H1 (cell line): ENCODE measurements around the gene RBM19. TPM values are rescaled to one million over a fixed set of nuclear protein-coding genes. Genes with fewer than 3 reads are reported as not detected.

ENCODE experiments used
- RFX5 ChIP-seq: IDR thresholded peaks from 2 replicates; pipeline ENCODE4 v1.6.1; 2011; ENCODE audit warnings: low read depth, low read length, improper control_type of control experiment, borderline replicate concordance
- polyA plus RNA-seq, 7 experiments: library from polyadenylated mRNA; depleted of rRNA in 3 of 7; stranded (reverse) in 5 of 7; unstranded in 2 of 7; fragments of >200 nt in 5 of 7; fragments of 200-250 nt in 2 of 7; gene quantifications; 1 replicate in 5 of 7; 2 replicates in 1 of 7; 4 replicates in 1 of 7; pipeline versions ENCODE4 v1.2.1 to v1.2.3, GENCODE V29; 2011 to 2013; ENCODE audit warnings: missing spikeins in 2 of 7, mixed read lengths in 2 of 7
- total RNA-seq: library from RNA; stranded (reverse); fragmentation: NEBNext Ultra II Directional; extraction: Animal tissue kit (Norgen Biotek cat#: 25700); gene quantifications from 2 replicates; pipeline ENCODE4 v1.2.1, GENCODE V29; 2021

Gene RBM19
- total and polyA plus RNA-seq, 2 of the 8 experiments (the other 6 are each of a cell fraction or from before 2014, with no cell fraction given): 23.4 to 61.9 TPM

- no peak for TF ChIP-seq RFX5
These were observed 108.8 kb downstream of the RBM19 start (continued) for GRCh38 chr12:113857371-113857770.
